ENCODE data around the gene PRG3. TPM values are rescaled to one million over a fixed set of nuclear protein-coding genes. Genes with fewer than 3 reads are reported as not detected.

PRG3 gene
- total and polyA plus RNA-seq, 4 experiments from 2014 or later = not detected

DNA sequence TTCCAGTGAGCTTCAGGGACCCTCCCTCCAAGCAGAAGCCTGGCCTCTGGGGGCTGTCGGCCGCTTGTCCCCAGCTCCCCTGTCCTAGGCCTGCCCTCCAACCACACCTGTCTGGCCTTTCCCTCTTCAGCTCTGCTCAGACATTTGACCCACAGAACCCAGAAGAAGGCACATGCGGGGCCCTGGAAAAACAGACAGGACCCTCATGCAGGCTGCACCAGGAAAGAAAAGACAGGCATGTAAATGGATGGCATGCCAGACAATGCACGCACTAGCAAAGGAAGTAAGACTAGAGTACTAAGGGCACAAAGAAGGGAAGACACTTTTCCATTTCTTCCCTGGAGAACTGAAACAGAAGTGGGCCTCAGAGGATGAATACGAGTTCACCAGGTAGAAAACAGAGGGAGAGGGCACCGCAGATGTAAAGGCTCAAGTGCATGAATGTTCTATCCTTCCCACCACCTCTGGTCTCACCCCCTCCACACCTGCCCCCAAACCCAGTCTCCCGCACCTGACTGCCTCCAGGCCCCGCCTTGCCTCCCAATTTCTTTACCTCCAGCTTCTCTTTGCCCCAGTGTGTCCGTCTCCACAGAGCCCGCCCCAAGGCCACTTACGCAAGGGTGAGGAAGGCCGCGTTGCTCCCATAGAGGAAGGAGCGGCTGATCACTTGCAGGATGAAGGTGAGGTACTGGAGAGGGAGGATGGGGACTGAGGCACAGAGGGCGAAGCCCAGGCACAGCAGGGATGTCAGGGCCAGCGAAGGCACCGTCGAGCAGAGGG lies 28.6 kb upstream of the PRG3 start:
- peak overlapping the region in 1 of 7 donors; percentile 25 for H3K27ac Mint-ChIP-seq
- H3K27me3 ChIP-seq (ENCODE audit: insufficient read depth, low read length) = no peaks in the 10 kb centered on the region
- peaks cover 8% of the 10 kb centered on the region for H3K4me1 ChIP-seq (ENCODE audit: insufficient read depth, low read length)
- H3K4me3 Mint-ChIP-seq = no peak overlapping the region
- peaks cover 9 to 17% (median 10%) of the 10 kb centered on the region in 4 donors for H3K4me1 Mint-ChIP-seq
- DNase-seq = no peak
- ChIA-PET POLR2A (ENCODE audit: partially characterized antibody) (no interaction called here), CTCF (ENCODE audit: partially characterized antibody) (no interaction called here)
- H3K9me3 Mint-ChIP-seq = no peaks in the 10 kb centered on the region
- H3K36me3 Mint-ChIP-seq = peaks cover 54 to 58% of the 10 kb centered on the region in 2 donors
- no peaks in the 10 kb centered on the region for H3K9me3 ChIP-seq (ENCODE audit: control insufficient read depth in 1 of 2, low read length in 2 of 2)
- intact Hi-C loops (cut with micrococcal nuclease) = no loop called here
- H3K36me3 ChIP-seq (ENCODE audit: insufficient read depth, low read length) = peaks cover 39% of the 10 kb centered on the region
- H3K27ac ChIP-seq (ENCODE audit: low read depth, low read length) = no peak overlapping the region
- H3K27me3 Mint-ChIP-seq = no peaks in the 10 kb centered on the region
- no peak overlapping the region for H3K4me3 ChIP-seq (ENCODE audit: low read length in 2 of 2)

DNA sequence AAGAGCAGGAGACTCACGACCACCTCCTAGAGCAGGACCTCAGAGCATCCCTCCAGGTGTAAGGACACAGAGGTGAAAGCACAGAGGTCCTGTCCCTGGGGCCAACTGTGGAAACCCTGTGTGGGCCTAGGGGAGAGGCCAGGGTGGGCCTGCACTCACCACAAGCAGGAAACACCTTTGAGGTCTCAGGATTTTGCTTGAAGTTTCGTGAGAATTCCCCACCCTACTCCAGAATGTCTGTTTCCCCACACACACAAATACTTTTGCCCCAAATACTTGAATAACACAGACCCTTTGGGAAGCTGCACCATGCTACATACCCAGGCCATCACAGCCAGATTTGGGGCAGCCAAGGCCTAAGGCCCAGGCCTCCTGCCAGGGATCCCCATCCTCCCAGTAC lies 27.8 kb upstream of the PRG3 start:
- Mint-ChIP-seq H3K36me3 (peaks cover 50 to 51% of the 10 kb centered on the region in 2 donors), H3K4me1 (peaks cover 9 to 17% (median 10%) of the 10 kb centered on the region in 4 donors), H3K4me3 (no peak overlapping the region), H3K27ac (no peak overlapping the region), H3K9me3 (no peaks in the 10 kb centered on the region), H3K27me3 (no peaks in the 10 kb centered on the region)
- DNase-seq = no peak
- H3K27ac ChIP-seq (ENCODE audit: low read depth, low read length) = no peak overlapping the region
- H3K36me3 ChIP-seq (ENCODE audit: insufficient read depth, low read length) = peaks cover 35% of the 10 kb centered on the region
- ChIA-PET CTCF (ENCODE audit: partially characterized antibody) (interaction anchor here (0.9 kb wide), 1 partner anchor 49 kb away, joined by 4 read pairs; no protein-coding TSS in a partner anchor), POLR2A (ENCODE audit: partially characterized antibody) (no interaction called here)
- H3K4me3 ChIP-seq (ENCODE audit: low read length in 2 of 2) = no peak overlapping the region
- peaks cover 8% of the 10 kb centered on the region for H3K4me1 ChIP-seq (ENCODE audit: insufficient read depth, low read length)
- H3K27me3 ChIP-seq (ENCODE audit: insufficient read depth, low read length) = no peaks in the 10 kb centered on the region
- no peaks in the 10 kb centered on the region for H3K9me3 ChIP-seq (ENCODE audit: control insufficient read depth in 1 of 2, low read length in 2 of 2)
- intact Hi-C loops (cut with micrococcal nuclease) = no loop called here

- Histone ChIP-seq H3K27me3 (ENCODE audit: insufficient read depth, low read length) (no peaks in the 10 kb centered on the region), H3K4me3 (ENCODE audit: low read length in 2 of 2) (no peak overlapping the region), H3K4me1 (ENCODE audit: insufficient read depth, low read length) (peaks cover 8% of the 10 kb centered on the region), H3K36me3 (ENCODE audit: insufficient read depth, low read length) (peaks cover 30% of the 10 kb centered on the region), H3K27ac (ENCODE audit: low read depth, low read length) (no peak overlapping the region), H3K9me3 (ENCODE audit: control insufficient read depth in 1 of 2, low read length in 2 of 2) (no peaks in the 10 kb centered on the region)
- CTCF ChIA-PET (ENCODE audit: partially characterized antibody) = interaction anchor here (0.9 kb wide), 1 partner anchor 50 kb away, joined by 4 read pairs; no protein-coding TSS in a partner anchor
- H3K4me3 Mint-ChIP-seq = no peak overlapping the region
- POLR2A ChIA-PET (ENCODE audit: partially characterized antibody) = no interaction called here
- H3K4me1 Mint-ChIP-seq = peaks cover 5 to 17% (median 10%) of the 10 kb centered on the region in 4 donors
- H3K36me3 Mint-ChIP-seq = peaks cover 42 to 44% of the 10 kb centered on the region in 2 donors
- no peaks in the 10 kb centered on the region for H3K27me3 Mint-ChIP-seq
- DNase-seq = no peak
- peak overlapping the region in 1 of 7 donors; percentile 55 for H3K27ac Mint-ChIP-seq
- intact Hi-C loops (cut with micrococcal nuclease) = no loop called here
- H3K9me3 Mint-ChIP-seq = no peaks in the 10 kb centered on the region
Observed at GRCh38 chr11:57407941-57408475, 27.1 kb upstream of the PRG3 start.

DNA sequence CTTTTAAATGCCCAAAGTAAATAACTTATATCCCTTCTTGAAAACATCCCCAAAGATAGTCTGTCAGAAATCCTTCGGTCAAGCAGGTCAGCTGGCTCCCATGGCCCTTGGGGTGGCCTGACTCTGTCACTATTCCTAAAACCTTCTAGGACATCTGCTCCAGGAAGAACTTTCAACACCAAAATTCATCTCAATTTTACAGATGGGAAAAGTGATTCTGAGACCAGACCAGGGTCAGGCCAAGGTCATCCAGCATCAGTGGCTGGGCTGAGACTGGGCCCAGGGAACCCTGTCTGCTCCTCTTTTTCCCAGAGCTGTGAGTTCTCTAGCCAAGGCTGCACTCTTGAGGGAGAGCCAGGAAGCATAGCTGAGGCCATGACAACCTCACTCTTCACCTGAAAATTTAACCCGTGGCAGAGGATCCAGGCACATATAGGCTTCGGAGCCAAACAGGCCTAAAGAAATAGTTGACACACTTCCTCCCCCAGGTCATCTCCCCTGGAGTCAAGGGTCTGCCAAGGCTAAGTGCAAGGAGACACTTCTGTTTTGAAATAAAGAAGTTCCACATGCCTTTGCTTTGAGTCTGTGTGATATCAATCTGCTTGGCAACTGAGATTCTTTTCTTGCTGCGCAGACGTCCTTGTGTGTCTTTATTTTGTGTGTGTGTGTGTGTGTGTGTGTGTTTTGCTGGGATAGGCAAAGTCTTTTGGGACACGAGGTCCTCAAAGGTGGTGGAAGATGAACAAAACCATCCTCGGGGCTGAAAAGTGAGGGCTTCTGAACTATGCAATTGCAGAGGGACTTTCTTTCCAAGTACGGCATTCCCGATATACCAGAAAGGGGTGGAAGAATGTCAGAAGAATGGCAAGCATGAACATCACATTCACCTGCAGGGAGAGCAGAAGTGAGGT lies 26.3 kb upstream of the PRG3 start:
- Mint-ChIP-seq H3K36me3 (peaks cover 38 to 40% of the 10 kb centered on the region in 2 donors), H3K4me1 (peaks cover 5 to 17% (median 12%) of the 10 kb centered on the region in 4 donors), H3K4me3 (no peak overlapping the region), H3K9me3 (no peaks in the 10 kb centered on the region), H3K27ac (peak overlapping the region in 4 of 7 donors; percentile 32 to 83 (median 48)), H3K27me3 (no peaks in the 10 kb centered on the region)
- ChIA-PET POLR2A (ENCODE audit: partially characterized antibody) (no interaction called here), CTCF (ENCODE audit: partially characterized antibody) (interaction anchor here (0.5 kb wide), 1 partner anchor 53 kb away, joined by 5 read pairs; no protein-coding TSS in a partner anchor)
- Histone ChIP-seq H3K27me3 (ENCODE audit: insufficient read depth, low read length) (no peaks in the 10 kb centered on the region), H3K4me1 (ENCODE audit: insufficient read depth, low read length) (peaks cover 8% of the 10 kb centered on the region), H3K27ac (ENCODE audit: low read depth, low read length) (no peak overlapping the region), H3K9me3 (ENCODE audit: control insufficient read depth in 1 of 2, low read length in 2 of 2) (no peaks in the 10 kb centered on the region), H3K36me3 (ENCODE audit: insufficient read depth, low read length) (peaks cover 30% of the 10 kb centered on the region), H3K4me3 (ENCODE audit: low read length in 2 of 2) (no peak overlapping the region)
- DNase-seq = no peak
- intact Hi-C loops (cut with micrococcal nuclease) = no loop called here

DNA sequence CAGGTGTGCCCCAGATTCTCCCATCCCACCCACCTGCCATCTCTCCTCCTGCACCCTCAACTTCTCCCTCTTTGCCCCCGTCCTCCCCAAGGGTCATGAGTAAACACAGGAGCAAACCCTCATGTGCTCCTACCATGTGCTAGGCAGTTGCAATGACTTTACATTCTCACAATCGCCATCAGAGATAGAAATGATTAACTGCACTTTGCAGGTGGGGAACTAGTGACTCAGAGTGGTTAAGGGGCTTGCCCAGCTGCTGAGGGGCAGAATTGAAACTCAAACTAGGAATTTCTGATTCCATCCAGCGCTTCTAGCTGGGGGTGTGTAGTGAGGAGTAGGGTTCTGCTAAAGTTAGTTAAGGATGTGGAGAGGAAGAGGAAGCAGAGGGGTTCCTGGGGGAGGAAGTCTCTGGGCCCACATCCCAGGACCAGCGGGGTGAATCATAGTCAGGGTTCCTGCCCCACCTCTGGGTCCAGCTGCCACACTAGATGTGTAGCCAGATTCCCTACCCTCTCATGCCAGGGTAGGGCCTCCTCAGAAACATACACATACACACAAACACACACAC lies 25.5 kb upstream of the PRG3 start:
- no peak for DNase-seq
- ChIA-PET POLR2A (ENCODE audit: partially characterized antibody) (no interaction called here), CTCF (ENCODE audit: partially characterized antibody) (no interaction called here)
- Histone ChIP-seq H3K27ac (ENCODE audit: low read depth, low read length) (no peak overlapping the region), H3K27me3 (ENCODE audit: insufficient read depth, low read length) (no peaks in the 10 kb centered on the region), H3K4me3 (ENCODE audit: low read length in 2 of 2) (no peak overlapping the region), H3K9me3 (ENCODE audit: control insufficient read depth in 1 of 2, low read length in 2 of 2) (no peaks in the 10 kb centered on the region), H3K36me3 (ENCODE audit: insufficient read depth, low read length) (peaks cover 30% of the 10 kb centered on the region), H3K4me1 (ENCODE audit: insufficient read depth, low read length) (peaks cover 8% of the 10 kb centered on the region)
- H3K4me3 Mint-ChIP-seq = no peak overlapping the region
- H3K4me1 Mint-ChIP-seq = peaks cover 5 to 17% (median 12%) of the 10 kb centered on the region in 4 donors
- intact Hi-C loops (cut with micrococcal nuclease) = no loop called here
- H3K9me3 Mint-ChIP-seq = no peaks in the 10 kb centered on the region
- peak overlapping the region in 4 of 7 donors; percentile 42 to 83 (median 69) for H3K27ac Mint-ChIP-seq
- H3K27me3 Mint-ChIP-seq = no peaks in the 10 kb centered on the region
- H3K36me3 Mint-ChIP-seq = peaks cover 29 to 38% of the 10 kb centered on the region in 2 donors

- no peaks in the 10 kb centered on the region for H3K27me3 Mint-ChIP-seq
- DNase-seq = no peak
- Histone ChIP-seq H3K9me3 (ENCODE audit: control insufficient read depth in 1 of 2, low read length in 2 of 2) (no peaks in the 10 kb centered on the region), H3K4me1 (ENCODE audit: insufficient read depth, low read length) (peaks cover 8% of the 10 kb centered on the region), H3K27me3 (ENCODE audit: insufficient read depth, low read length) (no peaks in the 10 kb centered on the region), H3K27ac (ENCODE audit: low read depth, low read length) (no peak overlapping the region), H3K4me3 (ENCODE audit: low read length in 2 of 2) (no peak overlapping the region), H3K36me3 (ENCODE audit: insufficient read depth, low read length) (peaks cover 28% of the 10 kb centered on the region)
- CTCF ChIA-PET (ENCODE audit: partially characterized antibody) = no interaction called here
- peak overlapping the region in 1 of 7 donors; percentile 12 for H3K27ac Mint-ChIP-seq
- H3K9me3 Mint-ChIP-seq = no peaks in the 10 kb centered on the region
- peaks cover 5 to 17% (median 12%) of the 10 kb centered on the region in 4 donors for H3K4me1 Mint-ChIP-seq
- intact Hi-C loops (cut with micrococcal nuclease) = no loop called here
- POLR2A ChIA-PET (ENCODE audit: partially characterized antibody) = no interaction called here
- peaks cover 23 to 33% of the 10 kb centered on the region in 2 donors for H3K36me3 Mint-ChIP-seq
- H3K4me3 Mint-ChIP-seq = no peak overlapping the region
Observed at GRCh38 chr11:57405271-57405860, 24.4 kb upstream of the PRG3 start.

All from CD4-positive, alpha-beta memory T cell (primary cell).